HG02852 (cell line): Measurements from ENCODE around the gene HRC.

ENCODE experiments used
- ATAC-seq: cut with Tn5 transposase; IDR thresholded peaks from one replicate; pipeline ENCODE4 v1.9.1; 2021; ENCODE audit warnings: mild to moderate bottlenecking, moderate library complexity; ENCODE audit not compliant: unreplicated experiment

HRC gene

GRCh38 chr19:49117677-49118564 lies 37.3 kb downstream of the HRC start:
- no peak for ATAC-seq

- no peak for ATAC-seq
Observed at GRCh38 chr19:49116544-49116943, 38.7 kb downstream of the HRC start.

- ATAC-seq, result no peak
Observed at GRCh38 chr19:49114630-49115363, 40.4 kb downstream of the HRC start.

GRCh38 chr19:49113762-49114629 lies 41.2 kb downstream of the HRC start, which contains the start of gene LIN7B:
Gene LIN7B, plus strand, starts transcription at chr19:49114370. Its CDS starts 35 bp downstream, at chr19:49114405.
- ATAC-seq, result peak; percentile 42

GRCh38 chr19:49111218-49111998 lies 43.8 kb downstream of the HRC start:
- no peak for ATAC-seq

- no peak for ATAC-seq
Observed at GRCh38 chr19:49110567-49110966, 44.6 kb downstream of the HRC start.

- ATAC-seq, result no peak
Observed at GRCh38 chr19:49109569-49110233, 45.5 kb downstream of the HRC start.

- no peak for ATAC-seq
Observed at GRCh38 chr19:49109051-49109450, 46.1 kb downstream of the HRC start.

GRCh38 chr19:49107625-49108459 lies 47.4 kb downstream of the HRC start:
- ATAC-seq, result no peak

GRCh38 chr19:49106648-49107135 lies 48.5 kb downstream of the HRC start:
- no peak for ATAC-seq

- no peak for ATAC-seq
Observed at GRCh38 chr19:49104229-49104864, 50.8 kb downstream of the HRC start.

- ATAC-seq, result no peak
Observed at GRCh38 chr19:49103331-49104085, 51.7 kb downstream of the HRC start.

- no peak for ATAC-seq
Observed at GRCh38 chr19:49102303-49102702, 52.9 kb downstream of the HRC start.
